Measurements from ENCODE around the gene CARD10.

GRCh38 chr22:37505565-37505964, 13.7 kb downstream of the CARD10 start:
- TF ChIP-seq CTCF (IDR thresholded peaks at IDR 0.05), result no peak
- no peak for TF ChIP-seq POLR2AphosphoS5 (IDR thresholded peaks at IDR 0.05)
